ENCODE results near the gene TLK1. TPM values are rescaled to one million over a fixed set of nuclear protein-coding genes. Genes with fewer than 3 reads are reported as not detected.

Gene TLK1
- total and polyA plus RNA-seq, 9 of the 15 experiments (the other 6 are each of a cell fraction or from before 2014, with no cell fraction given): 20.2 to 101 (median 40.5) TPM

GRCh38 chr2:171159372-171160118, 1.1 kb downstream of the TLK1 start (continued):
- TF ChIP-seq RFX5 (IDR thresholded peaks at IDR 0.05; ENCODE audit: low read depth, low read length): no peak
- TF ChIP-seq CBX8 (IDR thresholded peaks at IDR 0.05; ENCODE audit: borderline replicate concordance, extremely low read depth, low read depth, low read length, poor library complexity, severe bottlenecking): no peak
- TF ChIP-seq, protein P1, sequence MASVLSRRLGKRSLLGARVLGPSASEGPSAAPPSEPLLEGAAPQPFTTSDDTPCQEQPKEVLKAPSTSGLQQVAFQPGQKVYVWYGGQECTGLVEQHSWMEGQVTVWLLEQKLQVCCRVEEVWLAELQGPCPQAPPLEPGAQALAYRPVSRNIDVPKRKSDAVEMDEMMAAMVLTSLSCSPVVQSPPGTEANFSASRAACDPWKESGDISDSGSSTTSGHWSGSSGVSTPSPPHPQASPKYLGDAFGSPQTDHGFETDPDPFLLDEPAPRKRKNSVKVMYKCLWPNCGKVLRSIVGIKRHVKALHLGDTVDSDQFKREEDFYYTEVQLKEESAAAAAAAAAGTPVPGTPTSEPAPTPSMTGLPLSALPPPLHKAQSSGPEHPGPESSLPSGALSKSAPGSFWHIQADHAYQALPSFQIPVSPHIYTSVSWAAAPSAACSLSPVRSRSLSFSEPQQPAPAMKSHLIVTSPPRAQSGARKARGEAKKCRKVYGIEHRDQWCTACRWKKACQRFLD (CRISPR knock-in tag; IDR thresholded peaks at IDR 0.05): no peak
- TF ChIP-seq TCF7L2 (IDR thresholded peaks at IDR 0.05; ENCODE audit: low read depth, low read length): no peak
- no peak; a peak in 1 of 4 replicates for TF ChIP-seq HDAC1 (IDR thresholded peaks at IDR 0.05)
- no peak for TF ChIP-seq RFX1 (IDR thresholded peaks at IDR 0.05)
- no peak for TF ChIP-seq RCOR1 (IDR thresholded peaks at IDR 0.05; ENCODE audit: borderline replicate concordance in 1 of 2, low read depth in 2 of 2, low read length in 2 of 2)
- TF ChIP-seq ZFP1 (CRISPR knock-in tag; IDR thresholded peaks at IDR 0.05): no peak
- TF ChIP-seq, protein P2, sequence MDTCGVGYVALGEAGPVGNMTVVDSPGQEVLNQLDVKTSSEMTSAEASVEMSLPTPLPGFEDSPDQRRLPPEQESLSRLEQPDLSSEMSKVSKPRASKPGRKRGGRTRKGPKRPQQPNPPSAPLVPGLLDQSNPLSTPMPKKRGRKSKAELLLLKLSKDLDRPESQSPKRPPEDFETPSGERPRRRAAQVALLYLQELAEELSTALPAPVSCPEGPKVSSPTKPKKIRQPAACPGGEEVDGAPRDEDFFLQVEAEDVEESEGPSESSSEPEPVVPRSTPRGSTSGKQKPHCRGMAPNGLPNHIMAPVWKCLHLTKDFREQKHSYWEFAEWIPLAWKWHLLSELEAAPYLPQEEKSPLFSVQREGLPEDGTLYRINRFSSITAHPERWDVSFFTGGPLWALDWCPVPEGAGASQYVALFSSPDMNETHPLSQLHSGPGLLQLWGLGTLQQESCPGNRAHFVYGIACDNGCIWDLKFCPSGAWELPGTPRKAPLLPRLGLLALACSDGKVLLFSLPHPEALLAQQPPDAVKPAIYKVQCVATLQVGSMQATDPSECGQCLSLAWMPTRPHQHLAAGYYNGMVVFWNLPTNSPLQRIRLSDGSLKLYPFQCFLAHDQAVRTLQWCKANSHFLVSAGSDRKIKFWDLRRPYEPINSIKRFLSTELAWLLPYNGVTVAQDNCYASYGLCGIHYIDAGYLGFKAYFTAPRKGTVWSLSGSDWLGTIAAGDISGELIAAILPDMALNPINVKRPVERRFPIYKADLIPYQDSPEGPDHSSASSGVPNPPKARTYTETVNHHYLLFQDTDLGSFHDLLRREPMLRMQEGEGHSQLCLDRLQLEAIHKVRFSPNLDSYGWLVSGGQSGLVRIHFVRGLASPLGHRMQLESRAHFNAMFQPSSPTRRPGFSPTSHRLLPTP (IDR thresholded peaks at IDR 0.05; ENCODE audit: borderline replicate concordance, extremely low read depth, insufficient read length): no peak
- no peak for TF ChIP-seq NCOR1 (IDR thresholded peaks at IDR 0.05)
- no peak for TF ChIP-seq JUND (IDR thresholded peaks at IDR 0.05; ENCODE audit: borderline replicate concordance, low read depth, low read length)
- no peak; the same call in 2 of the 3 replicates for TF ChIP-seq JUND (tag; IDR thresholded peaks at IDR 0.05; ENCODE audit: borderline replicate concordance, low read depth, low read length)
- TF ChIP-seq, protein P3, sequence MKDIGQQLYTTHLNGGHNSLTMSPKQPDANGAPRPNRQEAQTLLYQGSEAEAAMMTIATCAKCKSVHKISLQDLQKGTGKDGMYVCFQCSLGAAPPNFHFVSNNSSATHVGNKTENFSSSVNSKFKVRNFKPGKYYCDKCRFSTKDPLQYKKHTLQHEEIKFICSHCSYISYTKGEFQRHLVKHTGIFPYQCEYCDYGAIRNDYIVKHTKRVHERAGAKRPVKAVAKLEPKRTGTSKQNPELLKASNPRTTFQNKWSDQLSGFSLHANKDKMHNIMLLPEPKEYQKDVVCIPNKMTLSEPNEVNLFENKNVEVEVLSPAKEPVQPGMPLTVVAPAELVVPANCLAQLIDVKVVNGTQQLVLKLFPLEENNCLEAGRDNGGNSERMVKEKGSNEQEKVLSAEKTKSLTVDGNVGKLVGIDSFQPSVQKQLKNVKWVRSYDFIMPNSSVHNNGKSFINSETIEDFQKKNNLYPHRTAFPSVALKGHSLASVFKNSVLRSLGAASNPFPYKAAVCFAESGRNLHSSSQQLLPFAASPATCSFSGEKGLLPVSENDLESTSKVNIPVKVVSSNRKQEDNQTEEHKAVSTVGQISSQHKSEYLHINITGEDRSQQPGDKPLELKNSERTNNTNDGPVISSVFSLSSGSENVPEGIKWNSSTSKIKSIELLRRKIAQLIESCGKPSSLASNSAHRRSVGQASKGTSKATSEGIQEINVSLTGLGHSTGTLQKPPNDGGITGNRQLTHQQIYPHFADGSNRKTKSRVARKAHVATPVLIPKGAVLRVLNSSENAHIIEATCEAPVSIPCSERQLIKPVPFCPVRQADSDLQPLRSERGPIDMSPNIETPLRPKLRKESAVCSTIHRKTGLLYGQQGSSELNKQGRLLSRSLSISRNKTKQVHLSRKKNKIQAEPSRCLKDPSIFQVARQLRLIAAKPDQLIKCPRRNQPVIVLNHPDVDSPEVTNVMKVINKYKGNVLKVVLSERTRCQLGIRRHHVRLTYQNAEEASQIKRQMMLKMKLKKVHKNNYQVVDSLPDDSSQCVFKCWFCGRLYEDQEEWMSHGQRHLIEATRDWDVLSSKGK (CRISPR knock-in tag; IDR thresholded peaks at IDR 0.05): no peak
- TF ChIP-seq DACH1 (IDR thresholded peaks at IDR 0.05; ENCODE audit: partially characterized antibody): no peak
- TF ChIP-seq MTA3 (IDR thresholded peaks at IDR 0.05; ENCODE audit: borderline replicate concordance): peak; percentile 38; the same call in 1 of the 2 replicates
- TF ChIP-seq PTRF (tag; IDR thresholded peaks at IDR 0.05): no peak
- 0 out of 2 replicates have a peak, but pooled peaks have one; percentile 10 for TF ChIP-seq SP1 (CRISPR knock-in tag; IDR thresholded peaks at IDR 0.05)

Data from K562 (cell line).